A549 (cell line): ENCODE data around the gene GTF3C1. TPM values are rescaled to one million over a fixed set of nuclear protein-coding genes. Genes with fewer than 3 reads are reported as not detected.

Source experiments
- ATAC-seq, 2 experiments: fragments of 200-7000 bp in 1 of 2; fragments of >200 bp in 1 of 2; cut with Nextera tagmentation in 1 of 2; cut with Tn5 transposase in 1 of 2; 3 replicates each; pipeline versions ENCODE4 v1.8.0 to v1.9.1; 2018 to 2020; ENCODE audit warnings: mild to moderate bottlenecking in 1 of 2, moderate library complexity in 1 of 2
- CTCF ChIA-PET: fragments of 300-600 bp; sonication (Branson Sonifier 250); formaldehyde crosslinking; extraction: SDS; loops from one replicate; lab custom pipeline; 2021; ENCODE audit warnings: antibody characterized with exemption, inconsistent platforms; lab: Yijun Ruan, JAX
- POLR2A ChIA-PET: fragments of 350-600 bp; formaldehyde crosslinking; extraction: SDS; loops from one replicate; lab custom pipeline; 2021; ENCODE audit warnings: antibody characterized with exemption, inconsistent platforms; lab: Yijun Ruan, JAX
- DNase-seq, 2 experiments: peaks; one replicate each; pipeline versions ENCODE4 v3.0.0 to v3.0.0-alpha.2; 2011 to 2016; ENCODE audit warnings: low read depth in 1 of 2, low spot score in 1 of 2
- FAIRE-seq: peaks from 2 replicates; lab custom pipeline; 2011; peaks lifted over from hg19 to GRCh38; lab: Jason Lieb, UNC
- H3K27ac ChIP-seq, 2 experiments: fragments of >200 bp; sonication (Bioruptor Twin); formaldehyde crosslinking; 3 replicates each; pipeline ENCODE4 v1.5.1; 2016 to 2017
- H3K4me1 ChIP-seq: fragments of >200 bp; sonication (Bioruptor Twin); formaldehyde crosslinking; 3 replicates; pipeline ENCODE4 v1.6.1; 2016
- H3K4me2 ChIP-seq: fragments of >200 bp; sonication (Bioruptor Twin); formaldehyde crosslinking; 3 replicates; pipeline ENCODE4 v1.6.1; 2016
- H3K4me3 ChIP-seq: fragments of >200 bp; sonication (Bioruptor Twin); formaldehyde crosslinking; 3 replicates; pipeline ENCODE4 v1.5.1; 2016
- H3K9me3 ChIP-seq: fragments of >200 bp; sonication (Bioruptor Twin); formaldehyde crosslinking; 3 replicates; pipeline ENCODE4 v1.6.1; 2016
- BHLHE40 ChIP-seq: IDR thresholded peaks from 2 replicates; pipeline ENCODE4 v1.6.1; 2012; ENCODE audit warnings: low read depth, low read length, inconsistent platforms
- CBX2 ChIP-seq: fragments of 200-600 bp; sonication (generic); IDR thresholded peaks from 2 replicates; pipeline ENCODE4 v1.6.1; 2016; ENCODE audit warnings: low read depth, mild to moderate bottlenecking, borderline replicate concordance
- CHD2 ChIP-seq: fragments of 150-350 bp; IDR thresholded peaks from 2 replicates; pipeline ENCODE4 v1.6.1; 2014; ENCODE audit warnings: low read length; ENCODE audit not compliant: partially characterized antibody
- CHD4 ChIP-seq: fragments of 200-600 bp; sonication (generic); IDR thresholded peaks from 2 replicates; pipeline ENCODE4 v1.6.1; 2016; ENCODE audit warnings: antibody characterized with exemption, mild to moderate bottlenecking, borderline replicate concordance
- E2F6 ChIP-seq: IDR thresholded peaks from 2 replicates; pipeline ENCODE4 v1.6.1; 2012; ENCODE audit warnings: low read depth, borderline replicate concordance
- EHF ChIP-seq: fragments of 250-450 bp; sonication (Bioruptor Pico); IDR thresholded peaks from 2 replicates; pipeline ENCODE4 v1.5.0; 2020; ENCODE audit warnings: mild to moderate bottlenecking
- EHMT2 ChIP-seq: fragments of 200-600 bp; sonication (generic); IDR thresholded peaks from 2 replicates; pipeline ENCODE4 v1.6.1; 2016; ENCODE audit warnings: antibody characterized with exemption, low read depth, mild to moderate bottlenecking, moderate library complexity
- EP300 ChIP-seq, 2 experiments: fragments of >200 bp; sonication (Bioruptor Twin); formaldehyde crosslinking; IDR thresholded peaks; 2 replicates in 1 of 2; 3 replicates in 1 of 2; pipeline ENCODE4 v1.6.1; 2016 to 2017
- FOXS1 ChIP-seq: fragments of 250-450 bp; sonication (Bioruptor Pico); IDR thresholded peaks from 2 replicates; pipeline ENCODE4 v1.5.0; 2020; ENCODE audit warnings: mild to moderate bottlenecking, moderate library complexity
- GATA3 ChIP-seq: IDR thresholded peaks from 2 replicates; pipeline ENCODE4 v1.6.1; 2012; ENCODE audit warnings: borderline replicate concordance
- HDAC2 ChIP-seq: fragments of 200-600 bp; sonication (generic); IDR thresholded peaks from 2 replicates; pipeline ENCODE4 v1.6.1; 2016
- HES2 ChIP-seq: fragments of >200 bp; sonication (Bioruptor Twin); formaldehyde crosslinking; IDR thresholded peaks from 2 replicates; pipeline ENCODE4 v1.6.1; 2016
- HEYL ChIP-seq: fragments of 250-450 bp; sonication (Bioruptor Pico); IDR thresholded peaks from 2 replicates; pipeline ENCODE4 v1.8.0; 2021; ENCODE audit warnings: mild to moderate bottlenecking, moderate library complexity
- HMGXB4 ChIP-seq: fragments of 250-450 bp; sonication (Bioruptor Pico); IDR thresholded peaks from 2 replicates; pipeline ENCODE4 v1.5.0; 2021; ENCODE audit warnings: mild to moderate bottlenecking, moderate library complexity, borderline replicate concordance
- HOXB13 ChIP-seq: fragments of 250-450 bp; sonication (Bioruptor Pico); IDR thresholded peaks from 2 replicates; pipeline ENCODE4 v1.5.0; 2020; ENCODE audit warnings: low read depth, mild to moderate bottlenecking, moderate library complexity
- HOXB5 ChIP-seq: fragments of 250-450 bp; sonication (Bioruptor Pico); IDR thresholded peaks from 2 replicates; pipeline ENCODE4 v1.5.0; 2020; ENCODE audit warnings: mild to moderate bottlenecking, moderate library complexity
- NPAS2 ChIP-seq: fragments of 250-450 bp; sonication (Bioruptor Pico); IDR thresholded peaks from 2 replicates; pipeline ENCODE4 v1.8.0; 2022; ENCODE audit warnings: mild to moderate bottlenecking, moderate library complexity, borderline replicate concordance
- NR3C1 ChIP-seq: fragments of >200 bp; sonication (Bioruptor Twin); formaldehyde crosslinking; IDR thresholded peaks from 3 replicates; pipeline ENCODE4 v1.6.1; 2017
- PHF8 ChIP-seq: fragments of 200-600 bp; sonication (generic); IDR thresholded peaks from 2 replicates; pipeline ENCODE4 v1.6.1; 2016; ENCODE audit warnings: low read depth, mild to moderate bottlenecking, antibody characterized with exemption, moderate library complexity, borderline replicate concordance
- POLR2AphosphoS2 ChIP-seq: conservative IDR thresholded peaks from 2 replicates; pipeline ENCODE4 v1.6.1; 2012; ENCODE audit warnings: low read length, improper control_type of control experiment, inconsistent platforms
- RCOR1 ChIP-seq: fragments of 150-350 bp; IDR thresholded peaks from 2 replicates; pipeline ENCODE4 v1.6.1; 2014; ENCODE audit warnings: antibody characterized with exemption, low read length, low read depth
- RFX5 ChIP-seq: fragments of 450-650 bp; IDR thresholded peaks from 2 replicates; pipeline ENCODE4 v1.7.1; 2014; ENCODE audit warnings: antibody characterized with exemption, mild to moderate bottlenecking, moderate library complexity
- SMC3 ChIP-seq: fragments of >200 bp; sonication (Bioruptor Twin); formaldehyde crosslinking; IDR thresholded peaks from 3 replicates; pipeline ENCODE4 v1.6.1; 2018; ENCODE audit warnings: inconsistent platforms
- ZC3H11A ChIP-seq: fragments of 450-650 bp; IDR thresholded peaks from 2 replicates; pipeline ENCODE4 v1.6.1; 2014; ENCODE audit warnings: antibody characterized with exemption, mild to moderate bottlenecking
- ZNF302 ChIP-seq: fragments of 250-450 bp; sonication (Bioruptor Pico); IDR thresholded peaks from 2 replicates; pipeline ENCODE4 v1.9.0; 2021; ENCODE audit warnings: inconsistent platforms, mild to moderate bottlenecking, moderate library complexity
- WGBS: methylation state at CpG from one replicate; pipeline ENCODE4 v1.1.6; 2017; ENCODE audit errors: missing lambda C conversion rate; 5-methylcytosine and 5-hydroxymethylcytosine counted together
- polyA plus RNA-seq, 4 experiments: library from polyadenylated mRNA; depleted of rRNA in 3 of 4; stranded (reverse); fragments of >200 nt; fragmentation: RNase III in 1 of 4; extraction: RNeasy Plus Mini Kit Qiagen cat#74134 plus additional on column Dnase treatment in 1 of 4; gene quantifications; 2 replicates in 3 of 4; 3 replicates in 1 of 4; pipeline ENCODE4 v1.2.3, GENCODE V29; 2011 to 2017
- TF ChIP-seq, protein P1 (sequence below): fragments of 150-350 bp; IDR thresholded peaks from 2 replicates; pipeline ENCODE4 v1.6.1; 2014; ENCODE audit warnings: low read depth, mild to moderate bottlenecking, low read length
- TF ChIP-seq, protein P2 (sequence below): IDR thresholded peaks from 2 replicates; pipeline ENCODE4 v1.6.1; 2012
- TF ChIP-seq, protein P3 (sequence below): IDR thresholded peaks from 2 replicates; pipeline ENCODE4 v1.6.1; 2012

GTF3C1 gene
- polyA plus RNA-seq, 2 of the 4 experiments (the other 2 are of a cell fraction): 41.6 to 54.2 TPM

- H3K4me2 ChIP-seq: no peak overlapping the region
- TF ChIP-seq RFX5 (no peak), EP300 (IDR thresholded peaks at IDR 0.05) (no peak), HOXB5 (CRISPR knock-in tag) (no peak)
- DNase-seq (no peak), FAIRE-seq (no peak), ATAC-seq (no peak)
- POLR2A ChIA-PET: no interaction called here
- WGBS: 37% methylated on average over 5 of the region's 5 CpGs
- CTCF ChIA-PET: interaction anchor here (0.8 kb wide), 1 partner anchor 212 kb away, joined by 3 read pairs; no protein-coding TSS in a partner anchor
- no peaks in the 10 kb centered on the region for H3K4me1 ChIP-seq
- no peak overlapping the region for H3K4me3 ChIP-seq
- H3K27ac ChIP-seq: no peak overlapping the region
- peaks cover 19% of the 10 kb centered on the region for H3K9me3 ChIP-seq
Observed at GRCh38 chr16:27447301-27447700, 102.4 kb downstream of the GTF3C1 start.

GRCh38 chr16:27446721-27447120, 103.0 kb downstream of the GTF3C1 start:
- ChIA-PET CTCF (interaction anchor here (0.8 kb wide), 1 partner anchor 212 kb away, joined by 3 read pairs; no protein-coding TSS in a partner anchor), POLR2A (no interaction called here)
- ATAC-seq: no peak; a peak in 2 of 6 replicates
- DNase-seq: no peak
- peaks cover 19% of the 10 kb centered on the region for H3K9me3 ChIP-seq
- no peak for FAIRE-seq
- no peak overlapping the region for H3K4me2 ChIP-seq
- WGBS: 42% methylated on average over 4 of the region's 4 CpGs
- no peaks in the 10 kb centered on the region for H3K4me1 ChIP-seq
- no peak overlapping the region for H3K4me3 ChIP-seq
- TF ChIP-seq E2F6: no peak
- TF ChIP-seq, protein P1, sequence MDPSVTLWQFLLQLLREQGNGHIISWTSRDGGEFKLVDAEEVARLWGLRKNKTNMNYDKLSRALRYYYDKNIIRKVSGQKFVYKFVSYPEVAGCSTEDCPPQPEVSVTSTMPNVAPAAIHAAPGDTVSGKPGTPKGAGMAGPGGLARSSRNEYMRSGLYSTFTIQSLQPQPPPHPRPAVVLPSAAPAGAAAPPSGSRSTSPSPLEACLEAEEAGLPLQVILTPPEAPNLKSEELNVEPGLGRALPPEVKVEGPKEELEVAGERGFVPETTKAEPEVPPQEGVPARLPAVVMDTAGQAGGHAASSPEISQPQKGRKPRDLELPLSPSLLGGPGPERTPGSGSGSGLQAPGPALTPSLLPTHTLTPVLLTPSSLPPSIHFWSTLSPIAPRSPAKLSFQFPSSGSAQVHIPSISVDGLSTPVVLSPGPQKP: no peak
- TF ChIP-seq POLR2AphosphoS2: no peak
- no peak for TF ChIP-seq CBX2
- no peak for TF ChIP-seq NR3C1
- TF ChIP-seq HES2: no peak
- no peak for TF ChIP-seq PHF8
- TF ChIP-seq HDAC2: no peak
- TF ChIP-seq HEYL (CRISPR knock-in tag): no peak
- no peak for TF ChIP-seq SMC3
- TF ChIP-seq FOXS1: no peak
- no peak for TF ChIP-seq HOXB13
- no peak for TF ChIP-seq ZC3H11A
- H3K27ac ChIP-seq: no peak overlapping the region

DNA sequence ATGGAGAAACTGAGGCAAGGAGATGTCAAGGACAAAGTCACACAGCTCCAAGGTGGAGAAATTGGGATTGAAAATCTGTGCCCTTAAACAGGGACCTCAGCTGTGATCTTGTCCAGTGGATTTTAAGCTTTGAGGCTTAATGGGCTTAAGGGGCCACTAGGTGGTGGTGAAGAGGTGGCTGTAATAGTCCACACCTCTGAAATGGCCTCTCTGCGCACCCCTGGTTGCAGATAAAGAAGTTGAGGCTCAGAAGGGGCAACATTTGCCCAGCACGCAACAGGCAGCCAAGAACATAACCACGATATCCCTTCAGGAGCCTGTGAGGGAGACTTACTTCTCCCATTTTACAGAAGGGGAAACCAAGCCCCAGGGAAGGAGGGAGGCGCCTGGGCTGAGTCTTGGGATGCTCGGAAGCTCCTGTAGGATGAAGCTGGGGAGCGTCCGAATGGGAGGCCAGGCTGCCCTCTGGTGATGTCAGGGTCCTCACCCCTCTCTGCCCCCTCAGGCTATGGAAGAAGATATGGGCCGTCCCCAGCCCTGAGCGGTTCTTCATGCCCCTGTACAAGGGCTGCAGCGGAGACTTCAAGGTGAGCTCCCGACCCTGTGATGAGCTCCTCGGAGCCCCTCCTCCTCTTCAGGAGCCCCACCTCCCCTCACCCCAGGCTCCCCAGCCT, 104.1 kb downstream of the GTF3C1 start:
- ATAC-seq (no peak), DNase-seq (no peak), FAIRE-seq (no peak)
- Histone ChIP-seq H3K4me1 (no peaks in the 10 kb centered on the region), H3K4me2 (no peak overlapping the region), H3K27ac (no peak overlapping the region), H3K9me3 (peaks cover 19% of the 10 kb centered on the region), H3K4me3 (no peak overlapping the region)
- ChIA-PET CTCF (interaction anchor here (1.5 kb wide), 1 partner anchor 11 kb away, joined by 3 read pairs; no protein-coding TSS in a partner anchor), POLR2A (no interaction called here)
- 48% methylated on average over 9 of the region's 12 CpGs for WGBS
- TF ChIP-seq POLR2AphosphoS2 (no peak), EHF (CRISPR knock-in tag) (no peak), CBX2 (no peak), EHMT2 (no peak), HMGXB4 (CRISPR knock-in tag) (no peak), HEYL (CRISPR knock-in tag) (no peak), CHD4 (no peak), CHD2 (no peak), GATA3 (no peak), BHLHE40 (no peak), RCOR1 (no peak), ZNF302 (CRISPR knock-in tag) (no peak), NPAS2 (CRISPR knock-in tag) (no peak)
- TF ChIP-seq, protein P2, sequence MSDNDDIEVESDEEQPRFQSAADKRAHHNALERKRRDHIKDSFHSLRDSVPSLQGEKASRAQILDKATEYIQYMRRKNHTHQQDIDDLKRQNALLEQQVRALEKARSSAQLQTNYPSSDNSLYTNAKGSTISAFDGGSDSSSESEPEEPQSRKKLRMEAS: no peak
- TF ChIP-seq, protein P1: no peak
- TF ChIP-seq, protein P3, sequence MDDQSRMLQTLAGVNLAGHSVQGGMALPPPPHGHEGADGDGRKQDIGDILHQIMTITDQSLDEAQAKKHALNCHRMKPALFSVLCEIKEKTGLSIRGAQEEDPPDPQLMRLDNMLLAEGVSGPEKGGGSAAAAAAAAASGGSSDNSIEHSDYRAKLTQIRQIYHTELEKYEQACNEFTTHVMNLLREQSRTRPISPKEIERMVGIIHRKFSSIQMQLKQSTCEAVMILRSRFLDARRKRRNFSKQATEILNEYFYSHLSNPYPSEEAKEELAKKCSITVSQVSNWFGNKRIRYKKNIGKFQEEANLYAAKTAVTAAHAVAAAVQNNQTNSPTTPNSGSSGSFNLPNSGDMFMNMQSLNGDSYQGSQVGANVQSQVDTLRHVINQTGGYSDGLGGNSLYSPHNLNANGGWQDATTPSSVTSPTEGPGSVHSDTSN: no peak
